Thyroid gland (tissue), 4 donors: ENCODE results near the gene NIPAL1.

Source experiments
- POLR2A ChIP-seq, 2 donors: fragments of 450-650 bp; IDR thresholded peaks; one replicate each; pipeline ENCODE4 v1.6.1; 2017; ENCODE audit warnings: antibody characterized with exemption in 2 of 2, mild to moderate bottlenecking in 2 of 2, moderate library complexity in 1 of 2
- TF ChIP-seq, protein P1 (sequence below), 6 experiments: fragments of 200-600 bp in 3 of 6; fragments of 450-650 bp in 3 of 6; sonication (generic) in 3 of 6; IDR thresholded peaks; one replicate each; pipeline ENCODE4 v1.5.1; 2016 to 2019; ENCODE audit warnings: antibody characterized with exemption in 6 of 6, mild to moderate bottlenecking in 2 of 6, inconsistent platforms in 1 of 6, moderate library complexity in 1 of 6

DNA sequence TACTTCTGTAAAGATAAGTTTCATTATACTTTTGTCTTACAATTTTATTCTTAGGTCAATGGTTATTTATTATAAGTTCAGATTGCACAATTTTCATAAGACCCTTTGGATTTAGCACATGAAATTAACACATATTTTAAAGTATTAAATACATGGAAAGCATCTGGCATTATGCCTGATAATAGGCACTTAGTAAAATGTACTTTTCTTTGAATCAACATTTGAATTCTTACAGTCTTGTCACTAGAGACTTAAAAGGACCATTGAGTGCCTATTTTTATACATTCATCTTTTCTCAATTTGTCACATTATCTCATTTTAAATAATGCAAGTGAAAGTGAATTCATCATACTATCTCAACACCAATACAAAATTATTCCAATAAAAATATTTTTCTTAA is 23.0 kb downstream of the NIPAL1 start:
- no peak for TF ChIP-seq POLR2A (IDR thresholded peaks at IDR 0.05)
- TF ChIP-seq, protein P1, sequence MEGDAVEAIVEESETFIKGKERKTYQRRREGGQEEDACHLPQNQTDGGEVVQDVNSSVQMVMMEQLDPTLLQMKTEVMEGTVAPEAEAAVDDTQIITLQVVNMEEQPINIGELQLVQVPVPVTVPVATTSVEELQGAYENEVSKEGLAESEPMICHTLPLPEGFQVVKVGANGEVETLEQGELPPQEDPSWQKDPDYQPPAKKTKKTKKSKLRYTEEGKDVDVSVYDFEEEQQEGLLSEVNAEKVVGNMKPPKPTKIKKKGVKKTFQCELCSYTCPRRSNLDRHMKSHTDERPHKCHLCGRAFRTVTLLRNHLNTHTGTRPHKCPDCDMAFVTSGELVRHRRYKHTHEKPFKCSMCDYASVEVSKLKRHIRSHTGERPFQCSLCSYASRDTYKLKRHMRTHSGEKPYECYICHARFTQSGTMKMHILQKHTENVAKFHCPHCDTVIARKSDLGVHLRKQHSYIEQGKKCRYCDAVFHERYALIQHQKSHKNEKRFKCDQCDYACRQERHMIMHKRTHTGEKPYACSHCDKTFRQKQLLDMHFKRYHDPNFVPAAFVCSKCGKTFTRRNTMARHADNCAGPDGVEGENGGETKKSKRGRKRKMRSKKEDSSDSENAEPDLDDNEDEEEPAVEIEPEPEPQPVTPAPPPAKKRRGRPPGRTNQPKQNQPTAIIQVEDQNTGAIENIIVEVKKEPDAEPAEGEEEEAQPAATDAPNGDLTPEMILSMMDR (IDR thresholded peaks at IDR 0.05), result no peak
